ENCODE measurements around the gene HLA-DQA1.
"Not testable (repeated sequence)": the region's sequence is repeated elsewhere in the genome, so short reads cannot be mapped to it uniquely, and the experiment has no call there.

Gene HLA-DQA1

GRCh38 chr6:32637219-32637880 is at the start of gene HLA-DQA1:
HLA-DQA1 (plus strand) TSS chr6:32637406; CDS start chr6:32637459, 53 bp downstream.
- DNase-seq (ENCODE audit: low read depth in 2 of 2): no peak

- DNase-seq (ENCODE audit: low read depth in 2 of 2): no peak
These were observed 49.0 kb upstream of the HLA-DQA1 start for GRCh38 chr6:32588156-32588555.

- no peak for DNase-seq (ENCODE audit: low read depth in 2 of 2)
These were observed 47.4 kb upstream of the HLA-DQA1 start, which contains the start of gene HLA-DRB1 for GRCh38 chr6:32589596-32590449. HLA-DRB1 (minus strand) TSS chr6:32589848; CDS start chr6:32589742, 106 bp downstream.

GRCh38 chr6:32590713-32591112 is 46.5 kb upstream of the HLA-DQA1 start:
- DNase-seq (ENCODE audit: low read depth in 2 of 2): not testable (repeated sequence)

GRCh38 chr6:32597024-32597423 is 40.2 kb upstream of the HLA-DQA1 start:
- no peak for DNase-seq (ENCODE audit: low read depth in 2 of 2)

- DNase-seq (ENCODE audit: low read depth in 2 of 2): no peak
These were observed 34.8 kb upstream of the HLA-DQA1 start for GRCh38 chr6:32602383-32602782.

GRCh38 chr6:32603222-32603621 is 34.0 kb upstream of the HLA-DQA1 start:
- DNase-seq (ENCODE audit: low read depth in 2 of 2): no peak

GRCh38 chr6:32603888-32604287 is 33.3 kb upstream of the HLA-DQA1 start:
- DNase-seq (ENCODE audit: low read depth in 2 of 2): no peak

GRCh38 chr6:32604434-32604877 is 32.8 kb upstream of the HLA-DQA1 start:
- DNase-seq (ENCODE audit: low read depth in 2 of 2): no peak

- no peak for DNase-seq (ENCODE audit: low read depth in 2 of 2)
These were observed 29.8 kb upstream of the HLA-DQA1 start for GRCh38 chr6:32607263-32607987.

GRCh38 chr6:32607988-32608298 is 29.3 kb upstream of the HLA-DQA1 start:
- no peak for DNase-seq (ENCODE audit: low read depth in 2 of 2)

GRCh38 chr6:32608362-32608761 is 28.8 kb upstream of the HLA-DQA1 start:
- no peak for DNase-seq (ENCODE audit: low read depth in 2 of 2)

- no peak for DNase-seq (ENCODE audit: low read depth in 2 of 2)
These were observed 27.8 kb upstream of the HLA-DQA1 start for GRCh38 chr6:32609391-32609730.

GRCh38 chr6:32609731-32610640 is 27.2 kb upstream of the HLA-DQA1 start:
- peak in 1 of 2 donors; percentile 50 for DNase-seq (ENCODE audit: low read depth in 2 of 2)

GRCh38 chr6:32610682-32611296 is 26.4 kb upstream of the HLA-DQA1 start:
- no peak for DNase-seq (ENCODE audit: low read depth in 2 of 2)

- no peak for DNase-seq (ENCODE audit: low read depth in 2 of 2)
These were observed 23.7 kb upstream of the HLA-DQA1 start for GRCh38 chr6:32613475-32613874.

GRCh38 chr6:32614366-32615081 is 22.7 kb upstream of the HLA-DQA1 start:
- DNase-seq (ENCODE audit: low read depth in 2 of 2): no peak

- DNase-seq (ENCODE audit: low read depth in 2 of 2): no peak
These were observed 21.2 kb upstream of the HLA-DQA1 start for GRCh38 chr6:32615885-32616532.

- no peak for DNase-seq (ENCODE audit: low read depth in 2 of 2)
These were observed 19.5 kb upstream of the HLA-DQA1 start for GRCh38 chr6:32617751-32618150.

- no peak for DNase-seq (ENCODE audit: low read depth in 2 of 2)
These were observed 15.8 kb upstream of the HLA-DQA1 start for GRCh38 chr6:32621372-32621771.
